GM18520 (cell line): ENCODE measurements around the gene HAUS3.
"Not testable (repeated sequence)": the region's sequence is repeated elsewhere in the genome, so short reads cannot be mapped to it uniquely, and the experiment has no call there.

Experiments
- ATAC-seq: cut with Tn5 transposase; IDR thresholded peaks from one replicate; pipeline ENCODE4 v1.9.1; 2021; ENCODE audit not compliant: unreplicated experiment

Gene HAUS3

DNA sequence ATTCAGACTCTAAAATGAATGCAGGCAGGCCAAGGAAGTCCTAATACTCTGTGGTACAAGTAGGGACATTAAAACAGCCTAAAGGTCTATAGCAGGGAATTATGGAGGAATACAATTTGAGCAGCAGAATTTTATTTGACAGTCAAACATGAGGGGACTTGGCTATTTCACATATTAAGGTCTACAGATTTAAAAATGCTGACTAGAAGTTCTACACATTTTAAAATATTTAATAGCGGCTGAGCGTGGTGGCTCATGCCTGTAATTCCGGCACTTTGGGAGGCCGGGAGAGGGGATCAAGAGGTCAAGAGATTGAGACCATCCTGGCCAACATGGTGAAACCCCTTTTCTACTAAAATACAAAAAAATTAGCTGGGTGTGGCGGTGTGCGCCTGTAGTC, 10.8 kb downstream of the HAUS3 start:
- no peak for ATAC-seq

GRCh38 chr4:2226261-2226660, 15.7 kb downstream of the HAUS3 start:
- ATAC-seq = no peak

GRCh38 chr4:2222838-2223237, 19.1 kb downstream of the HAUS3 start:
- ATAC-seq = no peak

DNA sequence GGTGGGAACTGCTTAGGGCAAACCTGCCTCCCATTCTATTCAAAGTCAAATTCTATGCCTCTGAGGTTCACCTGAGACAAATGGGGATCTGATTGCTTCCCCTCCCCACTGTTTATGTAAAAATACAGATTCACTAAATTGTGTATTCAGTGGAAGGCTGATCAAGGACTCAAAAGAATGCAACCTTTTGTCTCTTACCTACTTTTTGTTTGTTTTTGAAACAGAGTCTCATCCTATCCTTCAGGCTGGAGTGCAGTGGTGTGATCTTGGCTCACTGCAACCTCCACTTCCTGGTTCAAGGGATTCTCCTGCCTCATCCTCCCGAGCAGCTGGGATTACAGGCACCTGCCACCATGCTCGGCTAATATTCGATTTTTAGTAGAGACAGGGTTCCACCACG, 20.5 kb downstream of the HAUS3 start:
- not testable (repeated sequence) for ATAC-seq

DNA sequence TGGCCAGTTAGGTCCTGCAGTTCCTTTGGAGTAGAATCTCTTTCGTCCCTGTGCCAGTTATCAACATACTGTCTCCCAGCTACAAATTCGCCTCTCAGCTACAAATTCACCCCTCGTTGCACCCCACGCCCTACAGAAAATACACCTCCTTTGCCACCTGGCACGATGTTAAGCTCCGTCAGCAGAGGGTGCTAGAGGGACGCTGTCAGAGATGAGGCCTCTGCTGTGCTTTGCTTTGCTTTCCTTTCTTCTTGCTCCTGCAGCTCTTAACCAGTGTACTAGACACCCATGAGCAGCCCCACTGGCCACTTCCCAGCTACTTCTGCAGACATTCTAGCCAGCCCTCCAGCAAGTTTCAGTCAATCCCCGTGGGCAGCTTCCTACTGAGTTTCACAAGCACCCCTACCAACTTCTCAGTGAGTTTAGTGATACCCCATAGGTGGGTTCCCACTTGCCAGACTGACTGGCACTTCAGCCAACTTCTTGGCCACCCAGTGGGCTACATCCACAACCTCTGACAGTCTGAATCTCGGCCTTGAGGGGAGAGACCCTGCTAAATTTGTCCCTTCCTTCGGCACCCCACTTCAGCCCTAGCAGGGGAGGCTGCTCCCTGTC, 21.8 kb downstream of the HAUS3 start:
- no peak for ATAC-seq

GRCh38 chr4:2219233-2219760, 22.6 kb downstream of the HAUS3 start:
- ATAC-seq = no peak

DNA sequence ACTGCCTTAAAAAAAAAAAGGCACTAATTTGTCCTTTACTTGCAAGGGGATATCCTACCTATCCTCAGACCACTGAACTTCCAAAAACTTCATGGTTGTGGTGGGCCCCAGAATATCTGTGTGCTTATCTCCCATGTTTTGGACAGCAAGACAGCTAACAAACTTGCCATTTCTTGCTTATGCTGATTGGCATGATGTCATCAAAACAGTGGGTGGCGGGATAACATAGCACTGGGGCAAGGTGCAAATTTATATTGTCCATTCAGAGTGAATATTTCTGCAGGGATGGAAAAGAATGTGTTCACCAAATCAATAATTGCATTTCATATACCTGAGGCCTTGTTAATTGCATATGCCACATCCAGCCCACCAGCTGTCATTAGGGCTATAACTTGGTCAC, 23.5 kb downstream of the HAUS3 start:
- ATAC-seq = no peak

GRCh38 chr4:2217726-2218125, 24.2 kb downstream of the HAUS3 start:
- ATAC-seq = no peak

DNA sequence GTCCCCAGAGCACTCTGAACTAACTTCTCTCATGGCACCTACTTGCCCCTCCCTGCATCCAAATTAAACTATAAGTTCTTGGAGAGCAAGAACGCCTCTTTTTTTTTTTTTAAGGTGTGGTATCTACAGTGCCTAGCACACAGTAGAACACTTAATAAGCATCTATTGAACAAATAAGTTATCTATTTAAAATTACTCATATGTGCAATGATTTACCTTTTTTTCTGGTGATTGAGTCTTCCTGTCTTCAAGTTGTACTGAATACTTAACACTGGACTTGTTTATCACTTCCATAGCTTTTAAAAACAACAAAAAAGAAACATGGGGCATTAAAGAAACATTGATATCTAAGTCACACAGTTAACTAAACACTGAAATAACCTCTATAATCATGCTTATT, 29.1 kb downstream of the HAUS3 start:
- ATAC-seq = no peak

DNA sequence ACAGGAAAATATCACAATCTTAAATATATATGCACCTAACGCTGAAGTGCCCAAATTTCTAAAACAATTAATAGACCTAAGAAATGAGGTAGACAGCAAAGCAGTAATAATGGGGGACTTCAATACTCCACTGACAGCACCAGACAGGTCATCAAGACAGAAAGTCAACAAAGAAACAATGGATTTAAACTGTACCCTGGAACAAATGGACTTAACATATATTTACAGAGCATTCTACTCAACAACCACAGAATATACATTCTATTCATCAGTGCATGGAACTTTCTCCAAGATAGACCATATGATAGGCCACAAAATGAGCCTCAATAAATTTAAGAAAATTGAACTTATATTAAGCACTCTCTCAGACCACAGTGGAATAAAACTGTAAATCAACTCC, 39.1 kb downstream of the HAUS3 start:
- not testable (repeated sequence) for ATAC-seq

DNA sequence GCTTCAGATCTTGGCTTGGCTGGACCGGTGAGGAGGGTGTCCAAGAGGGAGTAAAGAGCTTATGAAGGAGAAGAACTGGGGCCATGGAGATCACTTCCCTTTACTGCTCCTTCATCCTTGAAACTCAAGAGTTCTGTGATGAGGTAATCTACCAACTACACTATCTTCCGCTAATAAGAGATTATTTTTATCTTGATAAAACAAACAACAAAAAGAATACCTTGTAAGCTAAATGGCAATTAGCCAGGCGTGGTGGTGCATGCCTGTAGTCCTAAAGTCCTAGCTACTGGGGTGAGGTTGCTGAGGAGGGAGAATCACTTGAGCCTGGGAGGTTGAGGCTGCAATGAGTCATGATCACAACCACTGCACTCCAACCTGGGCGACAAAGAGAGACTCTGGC, 47.4 kb downstream of the HAUS3 start:
- no peak for ATAC-seq

DNA sequence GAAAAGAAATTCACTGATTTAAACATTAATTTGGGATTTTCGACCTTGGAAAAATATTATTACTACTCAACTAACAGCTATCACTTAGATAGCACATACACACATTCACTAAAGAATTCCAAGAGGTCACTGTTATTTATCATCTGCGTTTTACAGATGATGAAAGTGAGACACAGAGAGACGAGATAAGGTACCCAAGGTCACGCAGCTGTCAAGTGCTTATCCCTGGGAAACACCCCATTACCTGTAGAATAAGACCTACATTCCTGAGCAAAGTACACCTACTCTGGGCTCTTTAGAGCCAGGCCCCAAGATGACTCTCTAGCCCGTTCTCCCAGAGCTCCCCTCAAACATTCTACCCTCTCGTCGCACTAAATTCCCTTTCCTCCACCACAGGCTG, 48.6 kb downstream of the HAUS3 start:
- ATAC-seq = no peak

GRCh38 chr4:2186865-2187172, 55.1 kb downstream of the HAUS3 start:
- no peak for ATAC-seq

DNA sequence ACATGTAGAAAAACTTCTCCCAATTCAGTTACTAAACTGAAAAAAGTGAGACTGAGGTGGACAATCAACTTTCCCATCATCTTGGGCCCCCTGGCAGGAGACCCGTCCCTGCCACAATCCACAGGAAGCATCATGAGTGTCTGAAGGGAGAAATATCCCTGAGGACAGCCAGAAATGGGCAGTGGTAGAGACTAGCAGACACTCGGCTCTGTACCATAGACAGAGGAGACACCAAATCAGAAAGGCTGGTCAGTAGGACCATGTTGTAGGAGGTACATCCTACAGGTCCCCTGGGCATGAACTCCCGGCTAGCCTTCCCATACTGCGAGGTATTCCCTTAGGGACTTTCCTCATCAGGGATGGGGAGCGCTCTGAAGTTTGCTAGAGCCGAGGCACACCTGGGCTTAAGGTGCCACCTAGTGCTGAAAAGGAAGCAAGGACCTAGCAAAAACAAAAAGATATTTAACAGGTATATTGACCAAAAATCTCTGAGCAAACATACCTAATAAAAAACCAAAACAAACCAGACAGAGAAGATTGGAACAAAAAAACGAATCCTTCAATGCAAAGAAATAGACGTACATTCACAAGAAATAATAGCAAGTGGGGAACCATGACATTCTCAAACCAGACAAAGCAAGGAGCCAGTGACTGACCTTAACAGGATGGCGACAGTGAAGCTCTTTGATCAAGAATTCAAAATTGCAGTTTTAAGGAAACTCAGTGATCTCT, 55.6 kb downstream of the HAUS3 start:
- no peak for ATAC-seq

DNA sequence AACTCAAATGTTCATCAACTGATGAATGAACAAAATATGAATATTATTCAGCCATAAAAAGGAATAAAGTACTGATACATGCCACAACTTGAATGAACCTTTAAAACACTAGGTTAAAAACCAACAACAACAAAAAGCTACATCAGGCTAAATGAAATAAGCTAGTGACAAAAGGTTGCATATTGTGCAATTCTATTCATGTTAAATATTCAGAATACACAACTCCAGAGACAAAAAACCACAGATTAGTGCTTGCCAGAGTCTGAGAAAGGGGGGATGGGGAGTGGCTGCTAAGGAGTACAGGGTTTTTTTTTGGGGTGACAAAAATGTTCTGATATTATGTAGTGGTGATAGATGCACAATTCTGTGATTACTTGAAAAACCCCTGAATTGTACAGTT, 58.5 kb downstream of the HAUS3 start:
- no peak for ATAC-seq

GRCh38 chr4:2182994-2183393, 58.9 kb downstream of the HAUS3 start:
- ATAC-seq = no peak

DNA sequence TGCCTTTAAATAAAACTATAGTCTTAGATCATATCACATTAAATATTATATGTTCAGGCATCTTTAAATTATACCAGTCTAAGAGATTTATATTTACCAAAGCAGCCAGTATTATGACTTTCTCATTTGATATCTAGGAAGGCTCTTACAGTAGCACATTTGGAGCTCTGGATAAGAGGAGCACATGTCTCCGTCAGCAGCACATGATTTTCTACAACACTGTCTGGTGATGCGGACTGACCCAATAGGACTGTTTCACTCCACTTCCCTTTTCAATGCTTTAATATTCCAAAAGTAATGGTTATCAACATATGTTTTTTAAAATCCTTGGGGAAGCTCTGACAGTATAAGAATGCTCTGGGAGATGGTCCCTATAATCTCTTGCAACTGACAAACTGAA, 61.5 kb downstream of the HAUS3 start:
- no peak for ATAC-seq

DNA sequence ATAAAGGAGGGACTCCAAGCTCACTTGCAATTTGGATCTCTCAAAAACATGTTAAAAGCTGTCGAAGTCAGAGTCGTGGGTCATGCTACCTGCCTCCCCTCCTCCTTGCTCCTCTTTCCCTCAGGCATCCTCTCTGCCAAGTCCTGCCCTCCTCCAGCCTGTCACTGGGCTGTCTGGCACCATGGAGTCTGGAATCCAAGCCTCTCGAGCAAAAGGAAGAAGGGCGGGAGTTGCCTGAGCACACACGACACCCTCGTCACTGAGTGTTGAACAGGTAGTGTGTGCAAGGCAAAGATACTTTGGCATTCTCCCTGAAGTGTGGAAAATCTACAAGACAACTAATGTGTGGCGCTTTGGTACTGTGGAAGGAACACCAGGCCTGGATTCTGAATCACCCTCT, 62.2 kb downstream of the HAUS3 start:
- no peak for ATAC-seq

- ATAC-seq = no peak
Measured at GRCh38 chr4:2178986-2179385, 62.9 kb downstream of the HAUS3 start.
